B cell (primary cell): Measurements from ENCODE around the gene PANK4. TPM values are rescaled to one million over a fixed set of nuclear protein-coding genes. Genes with fewer than 3 reads are reported as not detected.

ENCODE experiments used
- ATAC-seq: fragments of 200-7000 bp; cut with Tn5 transposase; one replicate; pipeline ENCODE4 v1.10.0; 2021; ENCODE audit warnings: low read depth, mild to moderate bottlenecking, moderate number of reproducible peaks, moderate library complexity
- CTCF ChIA-PET: fragments of 350-600 bp; sonication (Branson Sonifier 250); formaldehyde crosslinking; loops from one replicate; lab custom pipeline; 2021; ENCODE audit warnings: antibody characterized with exemption, inconsistent platforms; lab: Charles Lee
- POLR2A ChIA-PET: fragments of 350-600 bp; sonication (Branson Sonifier 250); formaldehyde crosslinking; loops from one replicate; lab custom pipeline; 2021; ENCODE audit warnings: antibody characterized with exemption; lab: Charles Lee
- DNase-seq: peaks from one replicate; pipeline ENCODE4 v3.0.0; 2013
- H2AFZ ChIP-seq: 2 replicates; pipeline ENCODE4 v1.6.1; 2012; ENCODE audit warnings: mild to moderate bottlenecking, low read depth, low read length; ENCODE audit not compliant: insufficient read depth, poor library complexity, severe bottlenecking
- H3K27ac ChIP-seq, 2 donors: 1 replicate in 1 of 2; 2 replicates in 1 of 2; pipeline ENCODE4 v1.5.1; 2012 to 2013; ENCODE audit warnings: low read length in 2 of 2, mild to moderate bottlenecking in 2 of 2, moderate library complexity in 1 of 2
- H3K27me3 ChIP-seq, 4 experiments: fragments of 200-600 bp in 1 of 4; sonication (generic) in 1 of 4; replicated peaks in 1 of 4; 1 replicate in 2 of 4; 2 replicates in 2 of 4; pipeline versions ENCODE4 v1.6.1 to v1.7.0; 2013 to 2016; ENCODE audit warnings: low read length in 3 of 4, mild to moderate bottlenecking in 2 of 4, mixed read lengths in 1 of 4, moderate library complexity in 1 of 4; ENCODE audit not compliant: insufficient read depth in 4 of 4, control insufficient read depth in 3 of 4; ENCODE audit errors: control extremely low read depth in 1 of 4
- H3K36me3 ChIP-seq, 2 experiments: replicated peaks in 1 of 2; 1 replicate in 1 of 2; 2 replicates in 1 of 2; pipeline versions ENCODE4 v1.6.1 to v1.7.1; 2013; ENCODE audit warnings: low read length in 1 of 2; ENCODE audit not compliant: insufficient read depth in 2 of 2, control insufficient read depth in 1 of 2; ENCODE audit errors: control extremely low read depth in 1 of 2, extremely low read depth in 1 of 2
- H3K4me1 ChIP-seq, 2 donors: fragments of 200-600 bp in 1 of 2; sonication (generic) in 1 of 2; 1 replicate in 1 of 2; 2 replicates in 1 of 2; pipeline versions ENCODE4 v1.5.1 to v1.6.1; 2013 to 2017; ENCODE audit warnings: low read length in 2 of 2; ENCODE audit not compliant: control insufficient read depth in 2 of 2, insufficient read depth in 2 of 2
- H3K4me2 ChIP-seq: replicated peaks from 2 replicates; pipeline ENCODE3; 2012; ENCODE audit warnings: mild to moderate bottlenecking, low read depth, low read length; ENCODE audit not compliant: poor library complexity, severe bottlenecking
- H3K4me3 ChIP-seq, 5 experiments: fragments of 200-600 bp in 1 of 5; sonication (generic) in 1 of 5; 1 replicate in 3 of 5; 2 replicates in 2 of 5; pipeline versions ENCODE4 v1.5.1 to v1.7.0; 2011 to 2016; ENCODE audit warnings: low read length in 4 of 5, mild to moderate bottlenecking in 4 of 5, low read depth in 2 of 5, control low read depth in 1 of 5, moderate library complexity in 1 of 5; ENCODE audit not compliant: insufficient read depth in 1 of 5; ENCODE audit errors: control extremely low read depth in 1 of 5, extremely low read depth in 1 of 5
- H3K79me2 ChIP-seq: fragments of 200-600 bp; sonication (generic); one replicate; pipeline ENCODE4 v1.6.0; 2016; ENCODE audit warnings: low read length; ENCODE audit not compliant: control insufficient read depth, insufficient read depth
- H3K9ac ChIP-seq: fragments of 200-600 bp; sonication (generic); 2 replicates; pipeline ENCODE4 v1.6.1; 2017; ENCODE audit warnings: mild to moderate bottlenecking, low read length, moderate library complexity
- H3K9me3 ChIP-seq, 3 donors: one replicate each; pipeline versions ENCODE4 v1.6.1 to v1.7.1; 2013; ENCODE audit warnings: low read length in 2 of 3; ENCODE audit not compliant: control insufficient read depth in 2 of 3, insufficient read depth in 1 of 3; ENCODE audit errors: control extremely low read depth in 1 of 3
- H4K20me1 ChIP-seq: 2 replicates; pipeline ENCODE4 v1.6.0; 2012; ENCODE audit warnings: mild to moderate bottlenecking, low read length; ENCODE audit not compliant: insufficient read depth, control insufficient read depth, poor library complexity, severe bottlenecking
- H3K27ac Mint-ChIP-seq: one replicate; pipeline ENCODE4 v1.8.0; 2021; ENCODE audit warnings: mixed read lengths
- H3K27me3 Mint-ChIP-seq: one replicate; pipeline ENCODE4 v1.8.0; 2021; ENCODE audit warnings: mixed read lengths
- H3K4me1 Mint-ChIP-seq: one replicate; pipeline ENCODE4 v1.8.0; 2021; ENCODE audit warnings: mixed read lengths
- H3K4me3 Mint-ChIP-seq: one replicate; pipeline ENCODE4 v1.8.0; 2021; ENCODE audit warnings: mixed read lengths
- H3K9me3 Mint-ChIP-seq: one replicate; pipeline ENCODE4 v1.8.0; 2022; ENCODE audit warnings: mixed read lengths; ENCODE audit not compliant: insufficient read depth
- EZH2 ChIP-seq: IDR thresholded peaks from 2 replicates; pipeline ENCODE4 v1.6.1; 2012; ENCODE audit warnings: borderline replicate concordance, low read depth, mild to moderate bottlenecking, moderate library complexity, low read length; ENCODE audit not compliant: insufficient read depth, poor library complexity, severe bottlenecking
- WGBS: methylation state at CpG from one replicate; pipeline ENCODE4 v1.1.5; 2013; ENCODE audit warnings: missing lambda C conversion rate; ENCODE audit not compliant: insufficient coverage; 5-methylcytosine and 5-hydroxymethylcytosine counted together
- intact Hi-C: fragments of 100-400 bp; cut with micrococcal nuclease; formaldehyde crosslinking; loops from one replicate; pipeline ENCODE4 v1.10.0; 2022
- polyA plus RNA-seq: library from polyadenylated mRNA; depleted of rRNA; stranded (reverse); fragments of >200 nt; gene quantifications from 2 replicates; pipeline ENCODE4 v1.2.3, GENCODE V29; 2012
- total RNA-seq, 2 donors: library from RNA; stranded (reverse); fragments of 120-200 nt in 1 of 2; gene quantifications; 1 replicate in 1 of 2; 2 replicates in 1 of 2; pipeline versions ENCODE4 v1.2.3 to v1.2.4, GENCODE V29; 2013 to 2022
- TF ChIP-seq, protein P1 (sequence below): fragments of 200-600 bp; IDR thresholded peaks from one replicate; pipeline ENCODE4 v1.8.0; 2022; ENCODE audit warnings: antibody characterized with exemption, mild to moderate bottlenecking

Gene PANK4
- total and polyA plus RNA-seq, 2 donors (not counting 1 experiment from before 2014, with no cell fraction given) = 38.0 to 80.5 TPM

GRCh38 chr1:2477791-2478499, 48.5 kb downstream of the PANK4 start:
- Histone ChIP-seq H3K4me3 (no peak overlapping the region), H3K36me3 (no peaks in the 10 kb centered on the region), H3K4me1 (peaks cover 0 to 10% of the 10 kb centered on the region in 2 donors), H3K4me2 (no peak overlapping the region), H3K9me3 (no peaks in the 10 kb centered on the region), H3K79me2 (no peaks in the 10 kb centered on the region), H4K20me1 (no peaks in the 10 kb centered on the region), H3K27ac (no peak overlapping the region), H3K27me3 (no peaks in the 10 kb centered on the region), H3K9ac (no peak overlapping the region), H2AFZ (no peak overlapping the region)
- Mint-ChIP-seq H3K27me3 (no peaks in the 10 kb centered on the region), H3K9me3 (no peaks in the 10 kb centered on the region), H3K4me1 (peaks cover 6% of the 10 kb centered on the region), H3K4me3 (no peak overlapping the region), H3K27ac (no peak overlapping the region)
- ChIA-PET CTCF (interaction anchor here (1.0 kb wide), 1 partner anchor 10 kb away, joined by 3 read pairs; no protein-coding TSS in a partner anchor), POLR2A (no interaction called here)
- DNase-seq = no peak
- intact Hi-C loops = no loop called here
- TF ChIP-seq EZH2 = no peak
- TF ChIP-seq, protein P1, sequence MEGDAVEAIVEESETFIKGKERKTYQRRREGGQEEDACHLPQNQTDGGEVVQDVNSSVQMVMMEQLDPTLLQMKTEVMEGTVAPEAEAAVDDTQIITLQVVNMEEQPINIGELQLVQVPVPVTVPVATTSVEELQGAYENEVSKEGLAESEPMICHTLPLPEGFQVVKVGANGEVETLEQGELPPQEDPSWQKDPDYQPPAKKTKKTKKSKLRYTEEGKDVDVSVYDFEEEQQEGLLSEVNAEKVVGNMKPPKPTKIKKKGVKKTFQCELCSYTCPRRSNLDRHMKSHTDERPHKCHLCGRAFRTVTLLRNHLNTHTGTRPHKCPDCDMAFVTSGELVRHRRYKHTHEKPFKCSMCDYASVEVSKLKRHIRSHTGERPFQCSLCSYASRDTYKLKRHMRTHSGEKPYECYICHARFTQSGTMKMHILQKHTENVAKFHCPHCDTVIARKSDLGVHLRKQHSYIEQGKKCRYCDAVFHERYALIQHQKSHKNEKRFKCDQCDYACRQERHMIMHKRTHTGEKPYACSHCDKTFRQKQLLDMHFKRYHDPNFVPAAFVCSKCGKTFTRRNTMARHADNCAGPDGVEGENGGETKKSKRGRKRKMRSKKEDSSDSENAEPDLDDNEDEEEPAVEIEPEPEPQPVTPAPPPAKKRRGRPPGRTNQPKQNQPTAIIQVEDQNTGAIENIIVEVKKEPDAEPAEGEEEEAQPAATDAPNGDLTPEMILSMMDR = no peak
- no peak for ATAC-seq
- 81% methylated on average over 34 of the region's 35 CpGs for WGBS

- WGBS = 79% methylated on average over 12 of the region's 12 CpGs
- CTCF ChIA-PET = no interaction called here
- Histone ChIP-seq H2AFZ (no peak overlapping the region), H3K9ac (no peak overlapping the region), H4K20me1 (no peaks in the 10 kb centered on the region), H3K4me2 (no peak overlapping the region), H3K27ac (no peak overlapping the region), H3K9me3 (no peaks in the 10 kb centered on the region), H3K79me2 (no peaks in the 10 kb centered on the region), H3K36me3 (no peaks in the 10 kb centered on the region), H3K4me1 (peaks cover 0 to 10% of the 10 kb centered on the region in 2 donors), H3K4me3 (no peak overlapping the region), H3K27me3 (no peaks in the 10 kb centered on the region)
- Mint-ChIP-seq H3K4me3 (no peak overlapping the region), H3K9me3 (no peaks in the 10 kb centered on the region), H3K4me1 (peaks cover 6% of the 10 kb centered on the region), H3K27me3 (no peaks in the 10 kb centered on the region), H3K27ac (no peak overlapping the region)
- ATAC-seq = no peak
- DNase-seq = no peak
- intact Hi-C loops = no loop called here
- POLR2A ChIA-PET = no interaction called here
- TF ChIP-seq EZH2 = no peak
- TF ChIP-seq, protein P1 = no peak
Measured at GRCh38 chr1:2477309-2477708, 49.1 kb downstream of the PANK4 start.
